ENCODE data around the gene VRK1.

DNA sequence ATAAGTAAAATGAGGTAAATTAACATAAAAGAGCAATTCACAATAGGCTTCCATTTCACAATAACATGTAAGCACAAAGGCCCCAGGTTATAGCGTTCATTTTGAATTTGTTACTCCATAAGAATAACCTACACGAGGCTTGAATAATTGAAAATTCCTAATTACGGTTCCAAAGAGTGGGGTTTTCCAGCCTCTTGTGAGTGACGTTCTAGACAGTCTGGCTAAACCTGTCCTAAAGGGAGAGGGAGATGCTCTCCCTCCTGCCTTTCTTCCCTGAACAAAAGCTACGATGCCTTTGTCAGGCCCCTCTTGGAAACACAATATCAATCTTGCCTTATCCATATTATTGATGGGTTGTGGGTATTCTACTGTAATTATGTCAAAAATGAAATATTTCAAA lies 24.3 kb upstream of the VRK1 start:
- TF ChIP-seq RARB (CRISPR knock-in tag; IDR thresholded peaks at IDR 0.05) = no peak
- no peak for TF ChIP-seq ZNF565 (CRISPR knock-in tag; conservative IDR thresholded peaks at IDR 0.05; ENCODE audit: low read depth)
- TF ChIP-seq ZFP30 (CRISPR knock-in tag; IDR thresholded peaks at IDR 0.05) = no peak
- no peak for TF ChIP-seq TCF4 (CRISPR knock-in tag; IDR thresholded peaks at IDR 0.05; ENCODE audit: borderline replicate concordance)
- TF ChIP-seq ZNF8 (CRISPR knock-in tag; IDR thresholded peaks at IDR 0.05) = no peak
- TF ChIP-seq GLIS3 (CRISPR knock-in tag; IDR thresholded peaks at IDR 0.05) = no peak
- TF ChIP-seq, protein P1, sequence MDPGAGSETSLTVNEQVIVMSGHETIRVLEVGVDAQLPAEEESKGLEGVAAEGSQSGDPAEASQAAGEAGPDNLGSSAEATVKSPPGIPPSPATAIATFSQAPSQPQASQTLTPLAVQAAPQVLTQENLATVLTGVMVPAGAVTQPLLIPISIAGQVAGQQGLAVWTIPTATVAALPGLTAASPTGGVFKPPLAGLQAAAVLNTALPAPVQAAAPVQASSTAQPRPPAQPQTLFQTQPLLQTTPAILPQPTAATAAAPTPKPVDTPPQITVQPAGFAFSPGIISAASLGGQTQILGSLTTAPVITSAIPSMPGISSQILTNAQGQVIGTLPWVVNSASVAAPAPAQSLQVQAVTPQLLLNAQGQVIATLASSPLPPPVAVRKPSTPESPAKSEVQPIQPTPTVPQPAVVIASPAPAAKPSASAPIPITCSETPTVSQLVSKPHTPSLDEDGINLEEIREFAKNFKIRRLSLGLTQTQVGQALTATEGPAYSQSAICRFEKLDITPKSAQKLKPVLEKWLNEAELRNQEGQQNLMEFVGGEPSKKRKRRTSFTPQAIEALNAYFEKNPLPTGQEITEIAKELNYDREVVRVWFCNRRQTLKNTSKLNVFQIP (CRISPR knock-in tag; IDR thresholded peaks at IDR 0.05; ENCODE audit: borderline replicate concordance, low read depth) = no peak

All from SK-N-SH treated with all-trans-retinoic acid at 6 μM for 48 hours (cell line).